A549 (cell line): ENCODE results near the gene CYP2U1. TPM values are rescaled to one million over a fixed set of nuclear protein-coding genes. Genes with fewer than 3 reads are reported as not detected.

Source experiments
- ATAC-seq, 2 experiments: fragments of 200-7000 bp in 1 of 2; fragments of >200 bp in 1 of 2; cut with Nextera tagmentation in 1 of 2; cut with Tn5 transposase in 1 of 2; 3 replicates each; pipeline versions ENCODE4 v1.8.0 to v1.9.1; 2018 to 2020; ENCODE audit warnings: mild to moderate bottlenecking in 1 of 2, moderate library complexity in 1 of 2
- CTCF ChIA-PET: fragments of 300-600 bp; sonication (Branson Sonifier 250); formaldehyde crosslinking; extraction: SDS; loops from one replicate; lab custom pipeline; 2021; ENCODE audit warnings: antibody characterized with exemption, inconsistent platforms; lab: Yijun Ruan, JAX
- POLR2A ChIA-PET: fragments of 350-600 bp; formaldehyde crosslinking; extraction: SDS; loops from one replicate; lab custom pipeline; 2021; ENCODE audit warnings: antibody characterized with exemption, inconsistent platforms; lab: Yijun Ruan, JAX
- DNase-seq, 2 experiments: peaks; one replicate each; pipeline versions ENCODE4 v3.0.0 to v3.0.0-alpha.2; 2011 to 2016; ENCODE audit warnings: low read depth in 1 of 2, low spot score in 1 of 2
- FAIRE-seq: peaks from 2 replicates; lab custom pipeline; 2011; peaks lifted over from hg19 to GRCh38; lab: Jason Lieb, UNC
- H3K27ac ChIP-seq, 2 experiments: fragments of >200 bp; sonication (Bioruptor Twin); formaldehyde crosslinking; 3 replicates each; pipeline ENCODE4 v1.5.1; 2016 to 2017
- H3K4me1 ChIP-seq: fragments of >200 bp; sonication (Bioruptor Twin); formaldehyde crosslinking; 3 replicates; pipeline ENCODE4 v1.6.1; 2016
- H3K4me2 ChIP-seq: fragments of >200 bp; sonication (Bioruptor Twin); formaldehyde crosslinking; 3 replicates; pipeline ENCODE4 v1.6.1; 2016
- H3K4me3 ChIP-seq: fragments of >200 bp; sonication (Bioruptor Twin); formaldehyde crosslinking; 3 replicates; pipeline ENCODE4 v1.5.1; 2016
- H3K9me3 ChIP-seq: fragments of >200 bp; sonication (Bioruptor Twin); formaldehyde crosslinking; 3 replicates; pipeline ENCODE4 v1.6.1; 2016
- CBX2 ChIP-seq: fragments of 200-600 bp; sonication (generic); IDR thresholded peaks from 2 replicates; pipeline ENCODE4 v1.6.1; 2016; ENCODE audit warnings: low read depth, mild to moderate bottlenecking, borderline replicate concordance
- CBX8 ChIP-seq: fragments of 200-600 bp; sonication (generic); IDR thresholded peaks from 2 replicates; pipeline ENCODE4 v1.6.1; 2016
- CHD2 ChIP-seq: fragments of 150-350 bp; IDR thresholded peaks from 2 replicates; pipeline ENCODE4 v1.6.1; 2014; ENCODE audit warnings: low read length; ENCODE audit not compliant: partially characterized antibody
- CTCF ChIP-seq: fragments of >200 bp; sonication (Bioruptor Twin); formaldehyde crosslinking; IDR thresholded peaks from 3 replicates; pipeline ENCODE4 v1.5.1; 2016
- EHF ChIP-seq: fragments of 250-450 bp; sonication (Bioruptor Pico); IDR thresholded peaks from 2 replicates; pipeline ENCODE4 v1.5.0; 2020; ENCODE audit warnings: mild to moderate bottlenecking
- EP300 ChIP-seq, 2 experiments: fragments of >200 bp; sonication (Bioruptor Twin); formaldehyde crosslinking; IDR thresholded peaks; 2 replicates in 1 of 2; 3 replicates in 1 of 2; pipeline ENCODE4 v1.6.1; 2016 to 2017
- FOSL2 ChIP-seq, 2 experiments: fragments of 450-650 bp in 1 of 2; fragments of >200 bp in 1 of 2; sonication (Bioruptor Twin) in 1 of 2; formaldehyde crosslinking; IDR thresholded peaks; 2 replicates each; pipeline versions ENCODE4 v1.5.0 to v1.6.1; 2016 to 2020; ENCODE audit warnings: mild to moderate bottlenecking in 1 of 2, moderate library complexity in 1 of 2
- HEYL ChIP-seq: fragments of 250-450 bp; sonication (Bioruptor Pico); IDR thresholded peaks from 2 replicates; pipeline ENCODE4 v1.8.0; 2021; ENCODE audit warnings: mild to moderate bottlenecking, moderate library complexity
- HOXB13 ChIP-seq: fragments of 250-450 bp; sonication (Bioruptor Pico); IDR thresholded peaks from 2 replicates; pipeline ENCODE4 v1.5.0; 2020; ENCODE audit warnings: low read depth, mild to moderate bottlenecking, moderate library complexity
- KDM1A ChIP-seq: fragments of 200-600 bp; sonication (generic); IDR thresholded peaks from 2 replicates; pipeline ENCODE4 v1.6.1; 2016; ENCODE audit warnings: low read depth, mild to moderate bottlenecking
- MAZ ChIP-seq: fragments of 150-350 bp; IDR thresholded peaks from 2 replicates; pipeline ENCODE4 v1.6.1; 2014; ENCODE audit warnings: antibody characterized with exemption, low read depth, low read length, borderline replicate concordance
- NFE2L2 ChIP-seq: fragments of 150-350 bp; conservative IDR thresholded peaks from 2 replicates; pipeline ENCODE4 v1.6.1; 2014; ENCODE audit warnings: low read length
- NR3C1 ChIP-seq: fragments of >200 bp; sonication (Bioruptor Twin); formaldehyde crosslinking; IDR thresholded peaks from 3 replicates; pipeline ENCODE4 v1.6.1; 2017
- PHF8 ChIP-seq: fragments of 200-600 bp; sonication (generic); IDR thresholded peaks from 2 replicates; pipeline ENCODE4 v1.6.1; 2016; ENCODE audit warnings: low read depth, mild to moderate bottlenecking, antibody characterized with exemption, moderate library complexity, borderline replicate concordance
- REST ChIP-seq: fragments of 200-600 bp; sonication (generic); IDR thresholded peaks from 2 replicates; pipeline ENCODE4 v1.6.1; 2016; ENCODE audit warnings: antibody characterized with exemption, mild to moderate bottlenecking, moderate library complexity
- SREBF2 ChIP-seq: fragments of 450-650 bp; IDR thresholded peaks from 2 replicates; pipeline ENCODE4 v1.6.1; 2014; ENCODE audit warnings: mild to moderate bottlenecking, moderate library complexity
- TFCP2L1 ChIP-seq: fragments of 250-450 bp; sonication (Bioruptor Pico); IDR thresholded peaks from 2 replicates; pipeline ENCODE4 v1.5.0; 2021; ENCODE audit warnings: mild to moderate bottlenecking
- TP53 ChIP-seq: fragments of 250-450 bp; sonication (Bioruptor Pico); IDR thresholded peaks from 2 replicates; pipeline ENCODE4 v1.5.0; 2021; ENCODE audit warnings: mild to moderate bottlenecking, moderate library complexity
- ZNF302 ChIP-seq: fragments of 250-450 bp; sonication (Bioruptor Pico); IDR thresholded peaks from 2 replicates; pipeline ENCODE4 v1.9.0; 2021; ENCODE audit warnings: inconsistent platforms, mild to moderate bottlenecking, moderate library complexity
- WGBS: methylation state at CpG from one replicate; pipeline ENCODE4 v1.1.6; 2017; ENCODE audit errors: missing lambda C conversion rate; 5-methylcytosine and 5-hydroxymethylcytosine counted together
- polyA plus RNA-seq, 4 experiments: library from polyadenylated mRNA; depleted of rRNA in 3 of 4; stranded (reverse); fragments of >200 nt; fragmentation: RNase III in 1 of 4; extraction: RNeasy Plus Mini Kit Qiagen cat#74134 plus additional on column Dnase treatment in 1 of 4; gene quantifications; 2 replicates in 3 of 4; 3 replicates in 1 of 4; pipeline ENCODE4 v1.2.3, GENCODE V29; 2011 to 2017
- TF ChIP-seq, protein P1 (sequence below): IDR thresholded peaks from 2 replicates; pipeline ENCODE4 v1.6.1; 2012; ENCODE audit warnings: low read depth, borderline replicate concordance
- TF ChIP-seq, protein P2 (sequence below): IDR thresholded peaks from 2 replicates; pipeline ENCODE4 v1.6.1; 2012

CYP2U1 gene
- polyA plus RNA-seq, 2 of the 4 experiments (the other 2 are of a cell fraction), result 2.2 to 2.3 TPM

DNA sequence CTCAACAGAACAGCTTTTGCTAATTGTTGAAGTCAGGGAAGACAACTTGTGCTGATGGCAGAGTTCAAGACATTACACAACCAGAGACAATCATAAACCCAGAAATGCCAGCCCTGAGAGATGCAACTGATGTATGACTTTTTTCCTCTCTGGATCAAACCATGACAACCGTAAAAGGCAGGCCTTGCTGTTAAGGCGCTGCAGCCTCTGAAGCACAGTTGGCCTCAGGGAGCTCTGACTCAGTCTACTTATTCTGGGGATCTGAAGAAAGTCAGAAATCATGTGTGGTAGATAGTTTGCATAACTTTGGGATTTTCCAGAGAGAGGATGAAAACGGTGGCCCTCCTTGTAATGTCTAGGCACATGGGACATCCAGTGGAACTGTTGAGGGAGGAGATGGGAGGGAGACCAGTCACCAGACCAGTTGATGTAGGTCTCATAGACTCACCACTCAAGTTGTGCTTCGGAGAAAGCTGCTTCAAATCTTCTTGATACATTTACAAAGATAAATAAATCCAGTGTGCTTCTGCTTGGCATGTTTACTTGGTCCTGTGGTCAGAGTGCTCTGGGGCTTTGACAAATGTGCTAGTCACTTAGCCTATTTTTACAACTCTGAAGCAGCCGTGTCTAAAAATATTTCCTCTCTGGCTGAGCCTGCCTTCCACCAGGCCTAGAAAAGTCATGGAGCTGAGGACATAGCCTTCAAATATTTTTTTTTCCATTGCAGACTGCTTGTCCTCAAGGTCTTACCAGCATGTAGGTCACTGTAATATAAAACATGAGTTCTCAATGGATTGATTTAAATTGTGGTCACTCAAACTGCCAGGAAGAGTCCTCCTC, 65.8 kb downstream of the CYP2U1 start:
- no peak for FAIRE-seq

DNA sequence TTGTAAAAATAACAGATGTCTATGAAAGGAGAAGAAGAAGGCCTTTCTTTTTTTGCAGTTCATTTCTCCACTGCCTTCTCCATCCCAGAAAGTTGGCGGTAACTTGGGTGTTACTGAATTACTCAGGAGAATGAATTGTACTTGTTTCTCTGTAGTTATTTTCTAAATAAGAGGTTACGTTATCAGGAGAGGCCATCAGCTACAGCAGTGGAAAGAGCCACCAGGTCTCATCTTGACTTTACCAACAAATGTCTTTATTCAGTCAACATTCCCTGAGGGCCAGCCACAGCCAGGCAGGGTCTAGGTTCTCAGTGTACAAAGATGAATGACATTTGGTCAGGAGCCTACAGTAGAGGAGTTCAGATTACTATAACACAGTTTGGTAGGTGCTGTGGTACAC, 66.4 kb downstream of the CYP2U1 start:
- WGBS, result 92% methylated on average over 2 of the region's 2 CpGs
- FAIRE-seq, result no peak
- no peak overlapping the region for H3K4me2 ChIP-seq
- H3K9me3 ChIP-seq, result no peaks in the 10 kb centered on the region
- H3K4me1 ChIP-seq, result no peaks in the 10 kb centered on the region
- H3K27ac ChIP-seq, result no peak overlapping the region
- CTCF ChIA-PET, result interaction anchor here (0.6 kb wide), 1 partner anchor 1628 kb away, joined by 3 read pairs; no protein-coding TSS in a partner anchor
- H3K4me3 ChIP-seq, result no peak overlapping the region
- no peak for DNase-seq
- TF ChIP-seq MAZ, result no peak
- no peak for TF ChIP-seq FOSL2 (IDR thresholded peaks at IDR 0.05)
- TF ChIP-seq FOSL2 (CRISPR knock-in tag; IDR thresholded peaks at IDR 0.05), result no peak
- no peak for TF ChIP-seq NFE2L2
- no peak for TF ChIP-seq HOXB13
- no peak for TF ChIP-seq CTCF
- no peak for TF ChIP-seq HEYL
- TF ChIP-seq CBX2, result no peak
- TF ChIP-seq KDM1A, result no peak
- no peak for TF ChIP-seq ZNF302 (CRISPR knock-in tag)
- TF ChIP-seq, protein P1, sequence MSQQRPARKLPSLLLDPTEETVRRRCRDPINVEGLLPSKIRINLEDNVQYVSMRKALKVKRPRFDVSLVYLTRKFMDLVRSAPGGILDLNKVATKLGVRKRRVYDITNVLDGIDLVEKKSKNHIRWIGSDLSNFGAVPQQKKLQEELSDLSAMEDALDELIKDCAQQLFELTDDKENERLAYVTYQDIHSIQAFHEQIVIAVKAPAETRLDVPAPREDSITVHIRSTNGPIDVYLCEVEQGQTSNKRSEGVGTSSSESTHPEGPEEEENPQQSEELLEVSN, result no peak
- TF ChIP-seq REST, result no peak
- POLR2A ChIA-PET, result no interaction called here
- ATAC-seq, result no peak

More for the DNA sequence above, 65.8 kb downstream of the CYP2U1 start:
- no peak for TF ChIP-seq SREBF2
- TF ChIP-seq TP53 (CRISPR knock-in tag), result no peak
- H3K27ac ChIP-seq, result no peak overlapping the region
- ChIA-PET POLR2A (no interaction called here), CTCF (no interaction called here)
- no peak overlapping the region for H3K4me3 ChIP-seq
- H3K9me3 ChIP-seq, result no peaks in the 10 kb centered on the region
- H3K4me1 ChIP-seq, result no peaks in the 10 kb centered on the region
- 90% methylated on average over 5 of the region's 5 CpGs for WGBS
- DNase-seq, result no peak
- no peak overlapping the region for H3K4me2 ChIP-seq
- ATAC-seq, result no peak

DNA sequence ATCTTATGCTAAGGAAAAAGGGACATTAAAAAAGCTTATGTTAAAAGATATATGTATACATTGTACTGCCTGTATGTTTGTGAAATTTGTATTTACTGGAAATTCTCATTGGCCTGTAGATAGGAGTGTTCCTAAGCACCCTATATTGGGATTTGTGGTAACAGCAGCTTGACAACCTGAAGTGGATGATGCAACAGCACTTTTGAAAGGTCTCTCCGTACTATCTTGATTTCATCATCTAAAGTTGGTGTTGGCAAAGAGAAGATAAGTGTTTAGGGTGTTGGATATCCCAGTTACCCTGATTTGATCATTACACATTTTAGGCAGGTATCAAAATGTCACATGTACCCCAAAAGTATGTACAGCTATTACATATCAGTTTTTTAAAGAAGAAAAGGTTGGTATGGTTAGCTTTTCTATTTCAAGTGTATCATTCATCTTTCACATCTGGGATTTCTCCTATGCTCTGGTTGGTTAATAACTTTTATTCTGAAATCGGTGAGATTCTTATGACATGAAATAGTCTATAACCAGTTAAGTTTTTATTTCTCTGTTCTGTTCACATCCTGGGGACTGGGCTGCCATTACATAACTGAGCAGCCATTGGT, 68.7 kb downstream of the CYP2U1 start:
- Histone ChIP-seq H3K4me1 (no peaks in the 10 kb centered on the region), H3K4me3 (no peak overlapping the region), H3K9me3 (no peaks in the 10 kb centered on the region), H3K27ac (no peak overlapping the region), H3K4me2 (no peak overlapping the region)
- DNase-seq, result no peak
- ChIA-PET CTCF (interaction anchor here (1.0 kb wide), 1 partner anchor 16 kb away, joined by 3 read pairs; no protein-coding TSS in a partner anchor), POLR2A (no interaction called here)
- WGBS, result 89% methylated on average over 2 of the region's 2 CpGs
- FAIRE-seq, result no peak
- no peak for ATAC-seq
- TF ChIP-seq ZNF302 (CRISPR knock-in tag), result no peak
- TF ChIP-seq CHD2, result no peak
- no peak for TF ChIP-seq NR3C1
- TF ChIP-seq EP300 (IDR thresholded peaks at IDR 0.05), result no peak
- TF ChIP-seq, protein P2, sequence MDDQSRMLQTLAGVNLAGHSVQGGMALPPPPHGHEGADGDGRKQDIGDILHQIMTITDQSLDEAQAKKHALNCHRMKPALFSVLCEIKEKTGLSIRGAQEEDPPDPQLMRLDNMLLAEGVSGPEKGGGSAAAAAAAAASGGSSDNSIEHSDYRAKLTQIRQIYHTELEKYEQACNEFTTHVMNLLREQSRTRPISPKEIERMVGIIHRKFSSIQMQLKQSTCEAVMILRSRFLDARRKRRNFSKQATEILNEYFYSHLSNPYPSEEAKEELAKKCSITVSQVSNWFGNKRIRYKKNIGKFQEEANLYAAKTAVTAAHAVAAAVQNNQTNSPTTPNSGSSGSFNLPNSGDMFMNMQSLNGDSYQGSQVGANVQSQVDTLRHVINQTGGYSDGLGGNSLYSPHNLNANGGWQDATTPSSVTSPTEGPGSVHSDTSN, result no peak
- no peak for TF ChIP-seq TFCP2L1
- no peak for TF ChIP-seq REST
- TF ChIP-seq PHF8, result no peak
- TF ChIP-seq EHF, result no peak
- TF ChIP-seq CBX8, result no peak
